NCI-H1092 (cell line): ENCODE measurements around the gene GTF3C5.
"Not testable (repeated sequence)": the region's sequence is repeated elsewhere in the genome, so short reads cannot be mapped to it uniquely, and the experiment has no call there.

Experiments used
- DNase-seq: peaks from one replicate; lab custom pipeline; 2025; lab: John Stamatoyannopoulos, UW

Gene GTF3C5

DNA sequence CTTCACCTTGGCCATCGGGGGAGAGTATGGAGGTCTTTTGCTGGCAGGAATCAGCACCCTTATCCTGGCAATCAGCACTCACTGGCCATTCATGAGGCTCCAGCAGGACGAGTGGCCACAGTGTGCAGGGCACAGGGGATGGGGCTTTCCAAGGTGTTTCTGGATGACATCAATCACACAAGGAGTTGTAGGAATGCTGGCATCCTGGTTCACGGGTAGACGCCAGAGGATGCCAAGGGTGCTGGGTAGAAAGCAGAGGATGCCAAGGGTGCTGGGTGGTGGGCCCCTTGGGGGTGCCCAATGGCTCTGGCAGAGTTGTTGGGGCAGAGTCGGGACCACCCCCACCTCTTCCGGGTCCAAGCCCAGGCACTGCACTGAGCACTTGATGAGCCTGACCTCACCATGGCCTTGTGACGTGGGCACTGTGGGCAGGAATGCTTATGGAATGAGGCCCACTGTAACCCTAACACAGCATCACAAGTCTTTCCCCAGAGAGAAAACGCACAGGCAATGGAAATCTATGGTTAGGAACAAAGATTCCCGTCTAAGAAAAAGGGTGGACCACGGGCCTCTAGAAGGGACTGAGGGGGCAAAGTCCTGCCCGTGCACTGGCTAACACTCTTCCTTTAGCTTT is 60.1 kb downstream of the GTF3C5 start:
- DNase-seq = no peak

DNA sequence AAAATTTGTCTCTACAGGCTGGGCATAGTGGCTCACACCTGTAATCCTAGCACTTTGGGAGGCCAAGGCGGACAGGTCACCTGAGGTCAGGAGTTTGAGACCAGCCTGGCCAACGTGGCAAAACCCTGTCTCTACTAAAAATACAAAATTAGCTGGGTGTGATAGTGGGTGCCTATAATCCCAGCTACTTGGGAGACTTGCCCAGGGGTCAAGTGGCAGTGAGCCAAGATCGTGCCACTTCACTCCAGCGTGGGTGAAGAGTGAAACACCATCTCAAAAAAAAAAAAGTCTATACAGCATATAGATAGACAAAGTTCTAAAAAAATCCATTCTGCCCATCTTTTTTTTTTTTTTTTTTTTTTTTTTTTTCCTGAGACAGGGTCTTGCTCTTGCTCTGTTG is 63.6 kb downstream of the GTF3C5 start:
- not testable (repeated sequence) for DNase-seq

DNA sequence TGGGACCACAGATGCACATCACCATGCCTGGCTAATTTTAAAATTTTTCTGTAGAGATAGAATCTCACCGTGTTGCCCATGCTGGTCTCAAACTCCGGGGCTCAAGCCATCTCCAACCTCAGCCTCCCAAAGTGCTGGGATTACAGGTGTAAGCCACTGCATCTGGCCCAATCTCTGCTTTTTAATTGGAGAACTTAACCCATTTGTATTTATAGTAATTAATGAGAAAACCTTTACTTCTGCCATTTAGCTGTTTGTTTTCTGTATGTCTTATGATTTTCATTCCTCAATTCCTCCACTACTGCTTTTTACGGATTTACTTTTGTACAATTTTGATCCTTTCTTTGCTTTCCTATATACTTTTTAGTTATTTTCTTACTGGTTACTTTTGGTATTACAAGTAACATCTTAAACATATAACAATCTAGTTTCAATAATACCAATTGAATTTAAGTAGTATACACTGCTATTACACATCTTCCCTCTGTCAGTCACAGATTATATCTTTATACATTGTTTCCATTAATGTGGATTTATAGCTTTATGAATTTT is 64.1 kb downstream of the GTF3C5 start:
- DNase-seq = no peak

DNA sequence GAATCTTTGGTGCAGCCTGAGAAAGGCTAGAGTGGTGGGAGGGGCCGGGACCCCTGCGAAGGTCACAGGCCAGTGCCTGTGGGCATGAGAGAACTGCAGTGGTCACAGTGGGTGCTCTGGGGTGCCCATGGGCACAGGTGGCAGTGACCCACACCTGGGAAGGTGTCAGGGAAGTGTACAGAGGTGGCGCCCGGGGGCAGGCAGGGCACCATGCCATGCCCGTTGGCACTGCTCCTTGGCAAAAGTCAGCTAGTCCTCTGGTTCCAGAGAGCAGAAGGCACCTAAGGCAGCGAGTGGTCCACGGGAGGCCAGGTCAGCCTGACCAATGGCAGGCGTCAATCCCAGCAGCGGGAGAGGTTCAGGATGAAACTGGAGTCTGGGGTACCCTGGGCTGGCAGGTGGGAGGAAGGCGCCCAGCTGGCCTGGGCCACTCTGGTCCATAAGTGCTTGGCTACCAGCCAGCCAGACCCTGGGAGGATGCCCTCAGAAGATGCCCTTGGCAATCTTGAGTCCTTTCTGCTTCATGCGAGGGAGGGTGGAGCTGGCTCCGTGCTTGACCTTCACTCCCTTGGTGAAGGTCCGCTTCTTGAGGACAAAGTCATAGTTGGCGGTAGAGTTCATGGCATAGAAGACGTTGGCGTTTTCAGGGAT is 67.4 kb downstream of the GTF3C5 start:
- DNase-seq = no peak

DNA sequence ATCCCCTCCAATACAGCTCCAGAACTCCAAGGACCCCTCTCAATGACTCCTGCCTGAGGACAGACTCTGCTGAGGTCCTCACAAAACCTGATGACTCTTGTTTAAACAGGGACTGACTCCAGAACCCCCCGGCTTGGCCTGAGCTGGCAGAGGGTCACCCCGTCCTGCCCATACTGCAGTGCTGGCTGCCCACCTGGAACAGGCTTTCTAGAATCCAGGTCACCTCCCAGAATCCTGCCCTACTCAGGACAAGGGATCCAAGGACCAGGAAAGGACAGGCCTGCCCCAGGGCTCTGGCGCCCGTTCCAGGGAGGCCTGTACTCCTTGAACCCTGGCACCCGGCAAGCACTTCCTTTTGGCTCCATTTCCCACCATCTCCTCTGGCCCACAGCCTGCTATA is 68.1 kb downstream of the GTF3C5 start:
- no peak for DNase-seq

DNA sequence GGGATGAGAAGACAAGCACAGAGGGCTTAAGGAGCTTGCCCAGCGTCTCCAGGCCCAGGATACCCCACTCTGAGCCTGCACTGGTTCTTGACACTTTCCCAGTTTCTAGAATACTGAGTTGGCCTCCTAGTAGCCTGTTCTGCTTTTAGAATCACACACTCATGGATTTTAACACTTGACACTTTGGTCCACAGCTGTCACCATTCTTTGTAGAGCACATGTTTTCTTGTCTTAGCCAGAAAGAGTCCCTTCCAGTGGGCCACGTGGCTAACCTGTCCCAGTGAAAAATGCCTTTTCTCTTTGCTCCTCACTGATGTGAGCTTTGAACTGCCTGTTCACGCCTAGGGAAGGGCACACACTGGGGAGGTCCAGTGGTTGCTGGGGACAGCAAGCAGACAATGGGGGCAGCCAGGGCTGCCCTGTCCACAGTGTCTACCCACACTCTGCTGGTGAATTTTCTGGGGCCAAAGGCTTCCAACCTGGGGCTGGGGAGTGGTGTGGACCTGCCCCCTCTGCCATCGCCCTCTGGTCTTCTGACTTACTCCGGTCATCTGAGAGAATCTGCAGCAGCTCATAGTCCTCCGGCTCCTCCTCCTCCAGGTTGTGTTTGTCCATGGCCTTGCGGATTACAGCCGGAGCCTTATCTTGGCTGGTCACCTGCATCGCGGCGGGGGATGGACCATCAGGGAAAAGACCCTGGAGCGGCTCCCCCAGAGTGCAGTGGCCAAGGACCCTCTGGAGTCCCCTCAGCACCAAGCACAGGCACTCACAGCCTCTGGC is 69.1 kb downstream of the GTF3C5 start:
- DNase-seq = no peak

DNA sequence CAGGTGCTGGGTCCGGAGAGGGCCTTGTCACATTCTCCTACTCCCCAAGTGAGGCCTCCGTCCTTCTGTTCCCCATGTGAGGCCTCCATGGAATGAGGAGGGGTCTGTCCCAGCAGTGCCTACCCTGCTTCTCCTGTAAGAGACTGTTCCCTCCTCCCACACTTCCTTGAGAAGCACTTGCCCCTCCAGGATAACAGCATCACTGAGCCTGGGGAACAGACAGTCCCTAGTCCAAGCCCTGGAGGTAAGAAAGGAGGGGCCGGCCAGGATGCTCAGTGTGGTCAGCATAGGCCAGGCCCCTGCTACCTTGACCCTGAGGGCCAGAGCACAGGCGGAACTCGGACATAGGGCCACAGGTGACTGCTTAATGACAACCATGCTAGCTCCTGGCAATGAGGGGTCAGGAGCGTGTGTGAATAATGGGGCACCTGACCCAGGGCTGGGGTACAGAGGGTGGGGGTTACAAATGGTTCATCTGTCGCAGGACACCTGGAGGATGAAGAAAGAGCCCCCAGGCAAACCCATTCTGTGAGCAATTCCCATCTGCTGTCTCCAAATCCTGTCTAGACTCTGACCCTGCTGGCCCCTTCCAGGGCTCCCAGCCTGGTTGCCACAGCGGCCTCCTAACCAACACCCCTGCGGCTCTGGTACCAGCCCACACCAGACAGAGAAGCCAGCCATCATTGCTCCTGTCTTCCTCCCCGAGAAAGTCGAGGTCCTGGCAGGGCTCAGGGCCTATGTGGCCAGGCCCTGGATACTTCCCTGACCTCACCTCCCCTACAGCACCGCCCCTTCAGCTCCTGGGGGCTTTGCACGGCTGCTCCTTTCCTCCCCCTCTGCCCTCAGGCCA is 69.9 kb downstream of the GTF3C5 start:
- no peak for DNase-seq

DNA sequence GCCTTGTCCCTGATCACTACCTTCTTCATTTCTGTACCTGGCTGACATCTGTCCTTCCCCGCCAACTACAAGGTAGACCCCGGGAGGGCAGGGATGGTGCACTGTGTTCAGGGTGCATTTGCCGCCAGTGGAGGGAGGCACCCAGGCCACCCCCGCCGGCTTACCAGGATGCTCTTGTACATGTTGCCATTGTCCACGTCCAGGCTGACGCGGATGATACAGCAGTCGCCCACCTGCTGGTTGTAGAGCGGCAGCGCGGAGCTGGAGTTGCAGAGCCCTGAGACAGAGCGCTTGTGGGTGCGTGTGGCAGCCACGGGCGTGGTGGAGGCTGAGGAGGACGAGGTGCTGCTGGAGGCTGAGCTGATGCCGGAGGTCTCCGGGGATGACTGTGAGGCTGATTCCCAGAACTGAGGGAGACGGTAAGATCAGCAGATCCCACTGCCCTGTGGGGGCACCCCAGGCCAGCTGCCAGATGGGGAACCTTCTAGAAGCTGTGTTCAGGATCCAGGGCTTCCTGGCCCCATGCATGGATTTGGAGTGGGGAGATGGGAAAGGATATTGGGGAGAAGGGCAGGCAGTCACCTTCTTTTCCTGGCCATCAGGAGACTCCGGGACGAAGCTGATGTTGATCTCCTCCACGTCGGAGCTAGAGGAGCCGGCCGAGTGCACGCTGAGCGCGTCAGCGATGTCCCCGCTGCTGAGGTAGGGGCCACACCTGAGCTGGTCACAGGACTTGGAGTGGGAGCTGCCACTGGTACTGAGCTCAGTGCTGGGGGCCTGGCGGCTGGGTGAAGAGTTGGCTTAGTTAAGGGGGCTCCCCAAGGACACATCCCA is 70.8 kb downstream of the GTF3C5 start:
- DNase-seq = no peak

DNA sequence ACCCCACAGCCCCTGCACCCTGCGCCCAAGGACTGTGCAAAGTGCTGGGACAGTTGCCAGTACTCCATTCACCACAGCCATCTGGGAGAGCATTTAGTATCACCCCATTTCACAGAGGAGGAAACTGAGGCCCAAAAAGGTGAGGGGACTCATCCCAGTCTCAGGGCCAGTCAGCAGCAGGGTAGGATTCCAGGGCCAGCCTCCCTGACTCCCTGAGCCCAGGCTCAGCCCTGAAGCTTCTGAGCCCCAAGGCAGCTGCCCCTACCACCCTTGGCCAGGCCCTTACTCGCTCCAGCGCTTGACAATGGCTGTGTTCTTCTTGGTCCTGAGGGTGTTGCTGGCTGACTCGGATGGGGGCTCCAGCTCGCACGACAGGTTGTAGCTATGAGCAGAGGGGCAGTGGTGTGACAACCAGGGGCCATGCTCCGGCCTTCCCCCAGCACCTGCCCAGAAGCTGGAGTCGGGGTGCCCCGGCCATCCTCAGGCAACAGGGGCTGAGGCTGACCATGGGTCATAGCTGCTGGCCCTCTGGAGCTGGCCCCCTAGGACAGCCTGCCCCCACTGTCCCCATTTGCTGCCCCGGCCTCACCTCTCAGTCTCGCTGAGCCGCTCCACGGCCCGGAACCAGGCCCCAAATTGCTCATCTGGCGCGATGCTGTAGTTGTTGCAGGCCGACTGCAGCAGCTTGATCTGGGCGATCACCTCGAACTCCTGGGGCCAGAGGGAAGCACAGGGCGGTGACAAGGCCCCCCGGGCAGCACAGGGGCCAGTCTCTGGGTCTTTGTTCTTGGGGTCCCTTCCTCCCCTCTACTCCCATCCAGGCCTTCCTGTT is 71.6 kb downstream of the GTF3C5 start:
- no peak for DNase-seq

DNA sequence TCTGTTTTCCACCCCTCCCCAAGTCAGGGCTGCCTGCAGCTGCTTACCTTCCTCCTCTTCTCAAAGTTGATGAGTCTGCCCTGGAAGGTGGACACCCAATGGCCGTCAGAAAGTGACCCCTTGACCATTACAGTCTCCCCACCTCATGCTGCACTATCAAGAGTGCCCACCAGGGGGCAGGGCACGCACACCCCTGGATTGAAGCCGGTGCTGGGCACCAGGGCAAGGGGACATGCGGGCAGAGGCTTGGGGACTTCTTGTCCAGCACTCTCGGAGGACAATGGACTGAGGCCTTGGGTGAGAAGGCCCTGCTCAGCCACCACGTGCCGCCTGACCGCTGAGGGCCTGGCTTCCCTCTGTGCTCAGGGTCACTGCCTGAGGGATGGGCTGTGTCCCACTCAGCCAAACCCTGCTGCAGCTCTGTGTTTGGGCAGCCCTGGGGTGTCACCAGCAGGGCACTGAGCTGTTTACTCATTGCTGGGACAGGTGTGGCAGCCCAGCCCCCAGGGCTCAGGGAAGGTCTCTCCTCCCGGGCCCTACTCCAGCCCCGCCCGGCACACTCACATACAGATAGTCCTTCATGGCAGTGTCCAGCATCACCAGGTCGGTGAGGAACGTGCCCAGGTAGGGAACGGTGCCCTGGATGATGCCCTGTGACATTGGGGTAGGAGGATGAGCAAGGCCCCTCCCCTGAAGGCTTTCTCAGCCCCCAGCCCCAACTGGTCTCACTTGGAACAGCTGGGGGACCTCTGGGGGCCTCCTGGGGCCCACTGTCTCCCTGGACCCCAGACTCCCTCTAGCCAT is 72.6 kb downstream of the GTF3C5 start:
- DNase-seq = no peak

DNA sequence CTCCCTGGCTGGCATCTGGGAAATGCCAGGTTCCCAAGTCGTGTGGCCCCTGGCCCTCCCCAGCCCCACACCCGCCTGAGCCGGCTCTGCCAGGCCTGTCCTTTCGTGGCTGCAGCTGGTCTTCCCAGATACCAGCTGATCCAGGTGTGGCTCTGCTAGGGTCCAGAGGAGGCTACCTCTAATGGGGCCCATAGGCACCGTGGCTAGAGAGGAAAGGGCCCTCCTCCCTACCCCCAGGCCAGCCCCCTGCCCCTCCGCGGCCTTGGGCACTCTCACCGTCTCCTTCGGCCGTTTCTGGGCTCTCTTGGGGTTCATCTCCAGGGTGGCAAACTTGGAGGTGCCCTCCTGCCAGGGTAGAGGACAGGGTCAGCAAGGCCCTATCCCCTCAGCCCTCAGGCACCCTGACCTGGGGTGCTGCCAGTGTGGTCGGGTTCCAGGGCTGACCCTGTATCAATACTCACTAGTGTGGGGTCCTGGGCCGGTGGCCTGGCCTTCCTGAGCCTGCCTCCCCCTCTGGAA is 73.2 kb downstream of the GTF3C5 start:
- DNase-seq = no peak

DNA sequence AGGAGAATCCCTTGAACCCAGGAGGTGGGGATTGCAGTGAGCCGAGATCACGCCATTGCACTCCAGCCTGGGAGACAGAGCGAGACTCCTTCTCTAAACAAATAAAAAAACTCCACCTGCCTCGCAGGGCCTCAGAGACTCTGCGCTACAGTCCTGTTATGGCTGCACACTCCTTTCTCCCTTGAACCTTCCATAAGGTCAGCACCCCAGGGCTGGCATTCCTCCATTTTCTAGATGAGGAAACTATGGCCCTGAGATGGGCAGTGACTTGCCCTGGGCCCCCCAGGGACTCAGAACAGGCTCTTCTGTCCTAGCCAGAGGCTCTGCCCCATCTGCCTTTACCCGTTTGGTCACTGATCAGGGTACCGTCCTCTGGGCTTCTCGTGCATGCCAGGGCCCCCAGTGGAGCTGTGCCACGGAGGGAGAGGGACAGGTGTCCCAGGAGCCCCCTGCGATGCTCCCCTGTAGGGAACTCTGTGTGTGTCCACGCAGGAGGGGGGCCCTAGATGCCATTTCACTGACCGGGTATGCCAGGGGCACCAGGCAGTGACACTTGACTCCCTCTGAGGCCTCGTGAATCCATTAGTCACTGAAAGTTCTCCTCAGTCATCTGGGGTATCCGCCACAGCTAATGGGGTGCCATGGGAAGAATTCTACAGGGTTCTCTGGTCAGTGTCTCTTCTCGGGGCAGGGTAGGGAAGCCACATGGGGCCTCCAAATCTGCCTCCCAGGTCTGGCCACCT is 74.1 kb downstream of the GTF3C5 start:
- DNase-seq = no peak

DNA sequence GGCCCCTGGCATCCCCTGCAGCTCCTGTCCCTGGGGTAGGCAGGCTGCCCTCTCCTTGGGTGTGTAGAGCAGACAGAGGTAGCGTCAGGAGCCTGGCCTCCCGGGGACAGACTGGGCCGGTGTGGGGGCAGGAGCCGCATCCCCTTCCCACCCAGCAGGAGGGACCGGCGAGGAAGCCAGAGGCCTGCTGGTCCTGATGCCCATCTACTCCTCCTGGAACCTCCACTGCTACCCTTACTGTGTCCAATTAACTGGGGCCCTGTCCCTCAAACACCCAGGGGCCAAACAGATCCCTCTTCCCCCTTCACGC is 74.6 kb downstream of the GTF3C5 start:
- no peak for DNase-seq

DNA sequence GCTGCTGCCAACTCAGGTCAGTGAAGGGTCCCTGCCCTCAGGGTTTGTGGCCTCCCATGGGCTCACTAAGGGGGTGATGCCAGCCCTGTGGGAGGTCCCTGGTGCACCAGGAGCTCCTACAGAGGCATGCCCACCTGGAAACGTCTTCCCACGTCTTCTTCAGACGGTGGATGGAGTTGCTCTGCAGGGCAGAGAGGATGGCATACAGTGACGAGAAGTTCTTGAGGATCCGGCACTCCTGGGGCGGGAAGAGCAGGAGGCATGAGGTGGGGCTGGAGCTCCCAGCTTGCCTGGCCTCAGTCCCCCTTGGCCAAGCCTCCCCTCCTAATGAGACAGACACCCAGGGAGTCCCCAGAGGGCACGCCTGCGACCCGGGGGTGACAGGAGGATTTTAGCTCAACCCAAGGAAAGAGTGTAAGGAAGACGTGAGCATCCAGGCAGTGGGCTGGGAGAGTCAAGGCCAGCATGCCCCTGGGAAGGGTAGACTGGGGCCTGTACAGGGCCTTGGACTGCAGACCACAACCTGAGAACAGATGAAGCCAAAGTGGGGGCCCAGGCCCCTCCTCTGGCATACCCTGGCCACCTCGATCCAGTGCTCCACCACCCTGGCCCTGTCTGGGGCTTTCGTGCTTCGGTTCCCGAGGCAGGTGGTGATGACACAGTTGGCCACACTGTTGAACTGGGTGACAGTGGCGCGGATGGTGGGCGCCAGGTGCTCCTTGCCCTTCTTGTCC is 75.9 kb downstream of the GTF3C5 start:
- DNase-seq = no peak

DNA sequence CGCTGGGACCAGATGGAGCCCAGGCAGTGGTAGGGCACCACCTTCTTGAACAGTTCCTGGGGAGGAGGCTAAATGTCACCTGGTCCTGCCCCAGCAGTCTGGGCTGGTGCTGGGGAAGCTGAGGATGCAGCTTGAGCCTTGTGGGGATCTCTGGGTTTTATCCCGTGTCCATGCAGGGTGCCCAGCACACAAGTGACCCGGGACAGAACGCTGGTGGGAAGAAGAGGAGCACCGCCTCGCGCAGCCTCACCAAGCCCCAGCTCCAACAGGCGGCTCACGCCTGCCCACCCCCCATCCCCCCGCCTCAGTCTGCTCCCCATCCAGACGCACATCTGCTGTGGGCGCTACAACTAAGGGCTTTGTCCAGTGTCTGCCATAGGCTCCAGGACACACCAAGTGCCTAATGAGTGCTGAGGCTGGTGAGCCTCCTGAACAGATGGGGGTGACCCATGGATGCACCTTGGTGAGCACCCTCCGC is 76.5 kb downstream of the GTF3C5 start:
- no peak for DNase-seq
